Liver (tissue), 9 donors: ENCODE results near the gene SLC6A18. TPM values are rescaled to one million over a fixed set of nuclear protein-coding genes. Genes with fewer than 3 reads are reported as not detected.

Source experiments
- DNase-seq: peaks from one replicate; pipeline ENCODE4 v3.0.0-alpha.2; 2017; ENCODE audit warnings: low spot score
- H3K27ac ChIP-seq, 2 donors: one replicate each; pipeline ENCODE4 v1.7.0; 2013; ENCODE audit warnings: inconsistent platforms in 2 of 2, low read length in 2 of 2, control low read depth in 1 of 2, low read depth in 1 of 2, mild to moderate bottlenecking in 1 of 2
- H3K27me3 ChIP-seq, 4 donors: one replicate each; pipeline versions ENCODE4 v1.6.1 to v1.7.0; 2013; ENCODE audit warnings: low read length in 3 of 4, inconsistent platforms in 1 of 4, mild to moderate bottlenecking in 1 of 4, moderate library complexity in 1 of 4; ENCODE audit not compliant: control insufficient read depth in 4 of 4, insufficient read depth in 4 of 4
- H3K36me3 ChIP-seq, 4 donors: one replicate each; pipeline versions ENCODE4 v1.6.1 to v1.7.0; 2013; ENCODE audit warnings: low read length in 3 of 4, mild to moderate bottlenecking in 3 of 4, low read depth in 1 of 4, moderate library complexity in 1 of 4; ENCODE audit not compliant: control insufficient read depth in 4 of 4, insufficient read depth in 3 of 4
- H3K4me1 ChIP-seq, 4 donors: one replicate each; pipeline versions ENCODE4 v1.6.1 to v1.7.0; 2013; ENCODE audit warnings: low read length in 3 of 4, mild to moderate bottlenecking in 3 of 4, moderate library complexity in 1 of 4; ENCODE audit not compliant: control insufficient read depth in 4 of 4, insufficient read depth in 4 of 4
- H3K4me3 ChIP-seq, 3 donors: one replicate each; pipeline versions ENCODE4 v1.6.1 to v1.7.0; 2013; ENCODE audit warnings: low read length in 3 of 3, control low read depth in 1 of 3, low read depth in 1 of 3, mild to moderate bottlenecking in 1 of 3
- H3K9ac ChIP-seq, 2 donors: one replicate each; pipeline ENCODE4 v1.7.0; 2013; ENCODE audit warnings: low read length in 2 of 2, mild to moderate bottlenecking in 2 of 2, moderate library complexity in 2 of 2, control low read depth in 1 of 2, low read depth in 1 of 2
- H3K9me3 ChIP-seq, 4 donors: one replicate each; pipeline versions ENCODE4 v1.6.1 to v1.7.0; 2013; ENCODE audit warnings: low read length in 3 of 4; ENCODE audit not compliant: control insufficient read depth in 4 of 4
- EGR1 ChIP-seq, 2 donors: IDR thresholded peaks; 2 replicates each; pipeline ENCODE4 v1.6.1; 2016 to 2018; ENCODE audit warnings: antibody characterized with exemption in 2 of 2, low read depth in 2 of 2
- FOXA1 ChIP-seq: IDR thresholded peaks from 2 replicates; pipeline ENCODE4 v1.6.1; 2016; ENCODE audit warnings: antibody characterized with exemption
- FOXA2 ChIP-seq: IDR thresholded peaks from 2 replicates; pipeline ENCODE4 v1.6.1; 2016; ENCODE audit warnings: antibody characterized with exemption
- GABPA ChIP-seq, 2 donors: IDR thresholded peaks in 1 of 2; conservative IDR thresholded peaks in 1 of 2; 2 replicates each; pipeline ENCODE4 v1.6.1; 2016; ENCODE audit warnings: antibody characterized with exemption in 2 of 2, mild to moderate bottlenecking in 1 of 2, moderate library complexity in 1 of 2
- HNF4A ChIP-seq, 2 donors: conservative IDR thresholded peaks; 2 replicates each; pipeline ENCODE4 v1.6.1; 2016; ENCODE audit warnings: antibody characterized with exemption in 2 of 2, mild to moderate bottlenecking in 2 of 2
- HNF4G ChIP-seq: IDR thresholded peaks from 2 replicates; pipeline ENCODE4 v1.6.1; 2016; ENCODE audit warnings: antibody characterized with exemption
- JUND ChIP-seq, 2 donors: IDR thresholded peaks; 2 replicates each; pipeline ENCODE4 v1.6.1; 2016; ENCODE audit warnings: antibody characterized with exemption in 2 of 2
- NR2F2 ChIP-seq: IDR thresholded peaks from 2 replicates; pipeline ENCODE4 v1.6.1; 2016; ENCODE audit warnings: antibody characterized with exemption
- RAD21 ChIP-seq, 2 donors: IDR thresholded peaks; 2 replicates each; pipeline ENCODE4 v1.6.1; 2016; ENCODE audit warnings: antibody characterized with exemption in 2 of 2, mild to moderate bottlenecking in 2 of 2
- RXRA ChIP-seq, 2 donors: IDR thresholded peaks; 2 replicates each; pipeline ENCODE4 v1.6.1; 2017 to 2018; ENCODE audit warnings: antibody characterized with exemption in 2 of 2, mild to moderate bottlenecking in 1 of 2
- SP1 ChIP-seq: IDR thresholded peaks from 2 replicates; pipeline ENCODE4 v1.6.1; 2018; ENCODE audit warnings: antibody characterized with exemption, mild to moderate bottlenecking
- TAF1 ChIP-seq: conservative IDR thresholded peaks from 2 replicates; pipeline ENCODE4 v1.6.1; 2016; ENCODE audit warnings: antibody characterized with exemption, mild to moderate bottlenecking
- YY1 ChIP-seq: IDR thresholded peaks from 2 replicates; pipeline ENCODE4 v1.6.1; 2016; ENCODE audit warnings: antibody characterized with exemption, mild to moderate bottlenecking
- WGBS: extraction: QIAGEN DNeasy Blood & Tissue Kit; methylation state at CpG from one replicate; pipeline ENCODE4 v1.1.7; 2013; 5-methylcytosine and 5-hydroxymethylcytosine counted together
- polyA plus RNA-seq, 2 donors: library from polyadenylated mRNA; stranded (reverse) in 1 of 2; unstranded in 1 of 2; fragments of 200-250 nt in 1 of 2; fragments of >200 nt in 1 of 2; fragmentation: Nextera tagmentation in 1 of 2; extraction: Ambion mirVana in 1 of 2; gene quantifications; one replicate each; pipeline versions ENCODE4 v1.2.1 to v1.2.3, GENCODE V29; 2013 to 2015
- total RNA-seq, 2 donors: library from RNA; depleted of rRNA; stranded (reverse); fragments of >200 nt; gene quantifications; one replicate each; pipeline ENCODE4 v1.2.3, GENCODE V29; 2014
- TF ChIP-seq, protein P1 (sequence below): fragments of 150-350 bp; IDR thresholded peaks from 2 replicates; pipeline ENCODE4 v1.5.1; 2017; ENCODE audit warnings: improper control_type of control experiment, low read depth, low read length; ENCODE audit not compliant: missing input control
- TF ChIP-seq, protein P2 (sequence below): IDR thresholded peaks from 2 replicates; pipeline ENCODE4 v1.6.1; 2016; ENCODE audit warnings: antibody characterized with exemption
- TF ChIP-seq, protein P3 (sequence below): IDR thresholded peaks from 2 replicates; pipeline ENCODE4 v1.6.1; 2016; ENCODE audit warnings: antibody characterized with exemption, mild to moderate bottlenecking
- TF ChIP-seq, protein P4 (sequence below): IDR thresholded peaks from 2 replicates; pipeline ENCODE4 v1.6.1; 2016; ENCODE audit warnings: antibody characterized with exemption
- TF ChIP-seq, protein P5 (sequence below): IDR thresholded peaks from 2 replicates; pipeline ENCODE4 v1.6.1; 2016; ENCODE audit warnings: antibody characterized with exemption
- donor health status: healthy.
- donor health status: healthy.
- donor health status: healthy.
- donor health status: healthy.
- donor health status: healthy.

The SLC6A18 gene
- total and polyA plus RNA-seq, 4 donors, result not detected

DNA sequence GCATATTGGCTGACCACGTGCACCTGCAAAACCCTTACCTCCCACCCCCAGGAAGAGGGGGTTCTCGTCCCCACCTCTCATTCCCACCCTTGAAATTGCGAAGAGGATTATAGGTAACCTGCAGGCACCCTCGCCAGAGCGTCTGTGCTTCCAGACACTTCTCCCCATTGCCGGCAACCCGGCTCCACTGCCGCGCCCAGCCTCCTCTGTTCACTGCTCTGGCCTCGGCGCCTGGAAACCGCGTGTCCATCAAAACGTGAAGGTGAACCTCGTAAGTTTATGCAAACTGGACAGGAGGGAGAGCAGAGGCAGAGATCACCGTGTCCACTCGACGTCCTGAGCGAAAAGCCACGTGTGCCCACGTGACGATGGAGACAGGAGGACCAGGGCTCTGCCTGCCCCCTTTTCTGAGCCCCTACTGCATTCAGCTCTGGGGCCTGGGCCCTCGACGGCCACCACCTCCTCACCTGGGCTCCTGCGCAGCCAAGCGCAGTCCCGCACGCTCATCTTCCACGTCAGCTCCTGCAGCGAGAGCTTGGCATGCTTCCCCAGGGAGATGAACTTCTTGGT, 67.8 kb downstream of the SLC6A18 start:
- H3K36me3 ChIP-seq, result no peaks in the 10 kb centered on the region
- no peaks in the 10 kb centered on the region for H3K9me3 ChIP-seq
- TF ChIP-seq NR2F2 (no peak), FOXA2 (no peak), YY1 (no peak), RAD21 (IDR thresholded peaks at IDR 0.05) (no peak), HNF4G (no peak), GABPA (IDR thresholded peaks at IDR 0.05 in 1 of 2, conservative IDR thresholded peaks at IDR 0.05 in 1 of 2) (no peak), SP1 (no peak), RXRA (IDR thresholded peaks at IDR 0.05) (no peak), HNF4A (conservative IDR thresholded peaks at IDR 0.05) (no peak), EGR1 (IDR thresholded peaks at IDR 0.05; ENCODE audit: low read depth in 2 of 2) (no peak), TAF1 (no peak), FOXA1 (no peak), JUND (IDR thresholded peaks at IDR 0.05) (no peak)
- TF ChIP-seq, protein P1, sequence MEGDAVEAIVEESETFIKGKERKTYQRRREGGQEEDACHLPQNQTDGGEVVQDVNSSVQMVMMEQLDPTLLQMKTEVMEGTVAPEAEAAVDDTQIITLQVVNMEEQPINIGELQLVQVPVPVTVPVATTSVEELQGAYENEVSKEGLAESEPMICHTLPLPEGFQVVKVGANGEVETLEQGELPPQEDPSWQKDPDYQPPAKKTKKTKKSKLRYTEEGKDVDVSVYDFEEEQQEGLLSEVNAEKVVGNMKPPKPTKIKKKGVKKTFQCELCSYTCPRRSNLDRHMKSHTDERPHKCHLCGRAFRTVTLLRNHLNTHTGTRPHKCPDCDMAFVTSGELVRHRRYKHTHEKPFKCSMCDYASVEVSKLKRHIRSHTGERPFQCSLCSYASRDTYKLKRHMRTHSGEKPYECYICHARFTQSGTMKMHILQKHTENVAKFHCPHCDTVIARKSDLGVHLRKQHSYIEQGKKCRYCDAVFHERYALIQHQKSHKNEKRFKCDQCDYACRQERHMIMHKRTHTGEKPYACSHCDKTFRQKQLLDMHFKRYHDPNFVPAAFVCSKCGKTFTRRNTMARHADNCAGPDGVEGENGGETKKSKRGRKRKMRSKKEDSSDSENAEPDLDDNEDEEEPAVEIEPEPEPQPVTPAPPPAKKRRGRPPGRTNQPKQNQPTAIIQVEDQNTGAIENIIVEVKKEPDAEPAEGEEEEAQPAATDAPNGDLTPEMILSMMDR, result no peak
- TF ChIP-seq, protein P2, sequence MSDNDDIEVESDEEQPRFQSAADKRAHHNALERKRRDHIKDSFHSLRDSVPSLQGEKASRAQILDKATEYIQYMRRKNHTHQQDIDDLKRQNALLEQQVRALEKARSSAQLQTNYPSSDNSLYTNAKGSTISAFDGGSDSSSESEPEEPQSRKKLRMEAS, result no peak
- TF ChIP-seq, protein P3, sequence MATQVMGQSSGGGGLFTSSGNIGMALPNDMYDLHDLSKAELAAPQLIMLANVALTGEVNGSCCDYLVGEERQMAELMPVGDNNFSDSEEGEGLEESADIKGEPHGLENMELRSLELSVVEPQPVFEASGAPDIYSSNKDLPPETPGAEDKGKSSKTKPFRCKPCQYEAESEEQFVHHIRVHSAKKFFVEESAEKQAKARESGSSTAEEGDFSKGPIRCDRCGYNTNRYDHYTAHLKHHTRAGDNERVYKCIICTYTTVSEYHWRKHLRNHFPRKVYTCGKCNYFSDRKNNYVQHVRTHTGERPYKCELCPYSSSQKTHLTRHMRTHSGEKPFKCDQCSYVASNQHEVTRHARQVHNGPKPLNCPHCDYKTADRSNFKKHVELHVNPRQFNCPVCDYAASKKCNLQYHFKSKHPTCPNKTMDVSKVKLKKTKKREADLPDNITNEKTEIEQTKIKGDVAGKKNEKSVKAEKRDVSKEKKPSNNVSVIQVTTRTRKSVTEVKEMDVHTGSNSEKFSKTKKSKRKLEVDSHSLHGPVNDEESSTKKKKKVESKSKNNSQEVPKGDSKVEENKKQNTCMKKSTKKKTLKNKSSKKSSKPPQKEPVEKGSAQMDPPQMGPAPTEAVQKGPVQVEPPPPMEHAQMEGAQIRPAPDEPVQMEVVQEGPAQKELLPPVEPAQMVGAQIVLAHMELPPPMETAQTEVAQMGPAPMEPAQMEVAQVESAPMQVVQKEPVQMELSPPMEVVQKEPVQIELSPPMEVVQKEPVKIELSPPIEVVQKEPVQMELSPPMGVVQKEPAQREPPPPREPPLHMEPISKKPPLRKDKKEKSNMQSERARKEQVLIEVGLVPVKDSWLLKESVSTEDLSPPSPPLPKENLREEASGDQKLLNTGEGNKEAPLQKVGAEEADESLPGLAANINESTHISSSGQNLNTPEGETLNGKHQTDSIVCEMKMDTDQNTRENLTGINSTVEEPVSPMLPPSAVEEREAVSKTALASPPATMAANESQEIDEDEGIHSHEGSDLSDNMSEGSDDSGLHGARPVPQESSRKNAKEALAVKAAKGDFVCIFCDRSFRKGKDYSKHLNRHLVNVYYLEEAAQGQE, result no peak
- TF ChIP-seq, protein P4, sequence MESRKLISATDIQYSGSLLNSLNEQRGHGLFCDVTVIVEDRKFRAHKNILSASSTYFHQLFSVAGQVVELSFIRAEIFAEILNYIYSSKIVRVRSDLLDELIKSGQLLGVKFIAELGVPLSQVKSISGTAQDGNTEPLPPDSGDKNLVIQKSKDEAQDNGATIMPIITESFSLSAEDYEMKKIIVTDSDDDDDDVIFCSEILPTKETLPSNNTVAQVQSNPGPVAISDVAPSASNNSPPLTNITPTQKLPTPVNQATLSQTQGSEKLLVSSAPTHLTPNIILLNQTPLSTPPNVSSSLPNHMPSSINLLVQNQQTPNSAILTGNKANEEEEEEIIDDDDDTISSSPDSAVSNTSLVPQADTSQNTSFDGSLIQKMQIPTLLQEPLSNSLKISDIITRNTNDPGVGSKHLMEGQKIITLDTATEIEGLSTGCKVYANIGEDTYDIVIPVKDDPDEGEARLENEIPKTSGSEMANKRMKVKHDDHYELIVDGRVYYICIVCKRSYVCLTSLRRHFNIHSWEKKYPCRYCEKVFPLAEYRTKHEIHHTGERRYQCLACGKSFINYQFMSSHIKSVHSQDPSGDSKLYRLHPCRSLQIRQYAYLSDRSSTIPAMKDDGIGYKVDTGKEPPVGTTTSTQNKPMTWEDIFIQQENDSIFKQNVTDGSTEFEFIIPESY, result no peak
- TF ChIP-seq, protein P5, sequence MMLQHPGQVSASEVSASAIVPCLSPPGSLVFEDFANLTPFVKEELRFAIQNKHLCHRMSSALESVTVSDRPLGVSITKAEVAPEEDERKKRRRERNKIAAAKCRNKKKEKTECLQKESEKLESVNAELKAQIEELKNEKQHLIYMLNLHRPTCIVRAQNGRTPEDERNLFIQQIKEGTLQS, result no peak
- 86% methylated on average over 30 of the region's 30 CpGs for WGBS
- H3K9ac ChIP-seq, result no peak overlapping the region
- no peak overlapping the region for H3K27ac ChIP-seq
- H3K4me1 ChIP-seq, result peaks cover 2 to 8% (median 6%) of the 10 kb centered on the region in 4 donors
- no peak for DNase-seq
- peaks cover 0 to 16% (median 0%) of the 10 kb centered on the region in 4 donors for H3K27me3 ChIP-seq
- H3K4me3 ChIP-seq, result no peak overlapping the region
